CD4-positive, alpha-beta T cell (primary cell): ENCODE data around the gene TOX4. TPM values are rescaled to one million over a fixed set of nuclear protein-coding genes. Genes with fewer than 3 reads are reported as not detected.

Experiments used
- ATAC-seq: fragments of 200-7000 bp; cut with Tn5 transposase; one replicate; pipeline ENCODE4 v1.10.0; 2022; ENCODE audit warnings: mild to moderate bottlenecking; ENCODE audit not compliant: poor library complexity
- CTCF ChIA-PET: fragments of 350-600 bp; sonication (Branson Sonifier 250); formaldehyde crosslinking; loops from one replicate; lab custom pipeline; 2021; ENCODE audit warnings: antibody characterized with exemption, inconsistent platforms; lab: Charles Lee
- POLR2A ChIA-PET: fragments of 350-600 bp; sonication (Branson Sonifier 250); formaldehyde crosslinking; loops from one replicate; lab custom pipeline; 2021; ENCODE audit warnings: antibody characterized with exemption, inconsistent platforms; lab: Charles Lee
- DNase-seq, 14 experiments: peaks; one replicate each; pipeline ENCODE4 v3.0.0-alpha.2; 2013 to 2020; ENCODE audit warnings: mixed read lengths in 2 of 14
- H3K27ac ChIP-seq, 2 donors: one replicate each; pipeline versions ENCODE4 v1.5.1 to v1.7.0; 2013; ENCODE audit warnings: low read length in 2 of 2, low read depth in 1 of 2, mild to moderate bottlenecking in 1 of 2
- H3K27me3 ChIP-seq, 2 experiments: 1 replicate in 1 of 2; 2 replicates in 1 of 2; pipeline versions ENCODE4 v1.6.1 to v1.7.0; 2013; ENCODE audit warnings: low read length in 2 of 2, control low read depth in 1 of 2, mild to moderate bottlenecking in 1 of 2, moderate library complexity in 1 of 2; ENCODE audit not compliant: insufficient read depth in 2 of 2, control insufficient read depth in 1 of 2
- H3K36me3 ChIP-seq: one replicate; pipeline ENCODE4 v1.6.1; 2013; ENCODE audit warnings: low read length, control low read depth; ENCODE audit not compliant: insufficient read depth
- H3K4me1 ChIP-seq: one replicate; pipeline ENCODE4 v1.6.1; 2013; ENCODE audit warnings: low read length, control low read depth; ENCODE audit not compliant: insufficient read depth
- H3K4me3 ChIP-seq: one replicate; pipeline ENCODE4 v1.5.1; 2013; ENCODE audit warnings: mild to moderate bottlenecking, low read length, moderate library complexity
- H3K9me3 ChIP-seq, 2 experiments: 1 replicate in 1 of 2; 2 replicates in 1 of 2; pipeline versions ENCODE4 v1.6.1 to v1.7.0; 2013; ENCODE audit warnings: low read length in 2 of 2, mild to moderate bottlenecking in 2 of 2, control low read depth in 1 of 2, moderate library complexity in 1 of 2; ENCODE audit not compliant: control insufficient read depth in 1 of 2, insufficient read depth in 1 of 2
- H3K27ac Mint-ChIP-seq: one replicate; pipeline ENCODE4 v1.8.0; 2020; ENCODE audit warnings: mixed read lengths
- H3K27me3 Mint-ChIP-seq: one replicate; pipeline ENCODE4 v1.8.0; 2021; ENCODE audit warnings: mixed read lengths
- H3K36me3 Mint-ChIP-seq: one replicate; pipeline ENCODE4 v1.8.0; 2021; ENCODE audit warnings: low read depth, mixed read lengths
- H3K4me1 Mint-ChIP-seq: one replicate; pipeline ENCODE4 v1.8.0; 2021; ENCODE audit warnings: low read depth, mixed read lengths
- H3K4me3 Mint-ChIP-seq: one replicate; pipeline ENCODE4 v1.8.0; 2020; ENCODE audit warnings: mild to moderate bottlenecking, mixed read lengths
- H3K9me3 Mint-ChIP-seq: one replicate; pipeline ENCODE4 v1.8.0; 2020; ENCODE audit warnings: mixed read lengths
- intact Hi-C, 2 experiments: fragments of 100-400 bp; cut with DNase I in 1 of 2; cut with micrococcal nuclease in 1 of 2; formaldehyde crosslinking; loops; one replicate each; pipeline versions ENCODE4 v1.15.1 to v1.9.0; 2023 to 2025; cut with DNase I, micrococcal nuclease
- total RNA-seq, 174 experiments: library from RNA in 2 of 174; stranded (reverse) in 2 of 174; gene quantifications; one replicate each; pipeline ENCODE4 v1.2.3 and lab custom pipeline; 2021 to 2026
- TF ChIP-seq, protein P1 (sequence below): fragments of 200-600 bp; IDR thresholded peaks from one replicate; pipeline ENCODE4 v1.8.0; 2022; ENCODE audit warnings: antibody characterized with exemption, mild to moderate bottlenecking

The TOX4 gene
- total RNA-seq, 2 experiments from 2014 or later, result 70.9 to 77.4 TPM

DNA sequence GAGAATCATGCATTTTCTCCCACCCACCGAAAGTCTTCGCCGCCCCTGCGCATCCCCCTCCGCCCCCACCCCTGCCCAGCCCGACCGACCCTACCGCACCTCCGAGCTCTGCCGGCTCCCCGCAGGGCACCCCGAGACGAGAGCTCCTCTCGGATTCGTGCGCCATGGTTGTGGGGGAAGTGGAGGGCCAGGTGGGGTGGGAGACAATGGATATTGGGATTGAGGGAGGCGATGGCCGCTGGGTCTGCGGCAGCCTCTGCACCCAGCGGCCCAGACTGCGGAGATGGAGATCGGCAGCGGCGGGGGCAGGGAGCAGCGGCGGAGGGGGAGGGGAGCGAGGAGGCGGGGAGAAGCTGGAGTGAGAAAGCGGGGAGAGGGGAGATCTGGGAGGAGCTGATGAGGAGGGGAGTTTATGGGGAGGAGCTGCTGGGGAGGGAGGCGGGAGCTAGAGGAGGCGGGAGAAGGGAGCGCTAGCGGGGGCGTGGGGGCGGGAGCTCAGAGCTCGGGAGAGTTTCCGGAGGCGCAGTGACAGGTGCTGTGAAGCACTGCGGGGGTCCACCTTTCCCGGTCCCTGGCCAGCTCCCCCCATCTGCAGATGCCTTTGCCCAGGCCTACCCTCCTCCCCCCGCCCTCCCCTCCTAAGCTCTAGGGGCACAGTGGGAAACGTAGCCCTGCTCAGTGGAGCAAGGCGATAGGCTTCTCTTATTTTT, 49.1 kb downstream of the TOX4 start, which contains the start of gene SALL2:
SALL2 (minus strand) TSS at position 385 of the 710 bp plus-strand sequence; CDS start at position 166, 219 bp downstream.
- TF ChIP-seq, protein P1, sequence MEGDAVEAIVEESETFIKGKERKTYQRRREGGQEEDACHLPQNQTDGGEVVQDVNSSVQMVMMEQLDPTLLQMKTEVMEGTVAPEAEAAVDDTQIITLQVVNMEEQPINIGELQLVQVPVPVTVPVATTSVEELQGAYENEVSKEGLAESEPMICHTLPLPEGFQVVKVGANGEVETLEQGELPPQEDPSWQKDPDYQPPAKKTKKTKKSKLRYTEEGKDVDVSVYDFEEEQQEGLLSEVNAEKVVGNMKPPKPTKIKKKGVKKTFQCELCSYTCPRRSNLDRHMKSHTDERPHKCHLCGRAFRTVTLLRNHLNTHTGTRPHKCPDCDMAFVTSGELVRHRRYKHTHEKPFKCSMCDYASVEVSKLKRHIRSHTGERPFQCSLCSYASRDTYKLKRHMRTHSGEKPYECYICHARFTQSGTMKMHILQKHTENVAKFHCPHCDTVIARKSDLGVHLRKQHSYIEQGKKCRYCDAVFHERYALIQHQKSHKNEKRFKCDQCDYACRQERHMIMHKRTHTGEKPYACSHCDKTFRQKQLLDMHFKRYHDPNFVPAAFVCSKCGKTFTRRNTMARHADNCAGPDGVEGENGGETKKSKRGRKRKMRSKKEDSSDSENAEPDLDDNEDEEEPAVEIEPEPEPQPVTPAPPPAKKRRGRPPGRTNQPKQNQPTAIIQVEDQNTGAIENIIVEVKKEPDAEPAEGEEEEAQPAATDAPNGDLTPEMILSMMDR, result no peak
- Histone ChIP-seq H3K27ac (peak within 1 kb of the TSS in 1 of 2 donors; percentile 7), H3K27me3 (no peaks in the 10 kb centered on the region), H3K9me3 (no peaks in the 10 kb centered on the region), H3K4me1 (peaks cover 13% of the 10 kb centered on the region), H3K4me3 (peak within 1 kb of the TSS; percentile 74), H3K36me3 (no peaks in the 10 kb centered on the region)
- peak within 1 kb of the TSS; percentile 96 for H3K4me3 Mint-ChIP-seq
- DNase-seq, result peak; percentile 18 to 85 (median 61)
- no peaks in the 10 kb centered on the region for H3K9me3 Mint-ChIP-seq
- peak; percentile 88 for ATAC-seq
- no peaks in the 10 kb centered on the region for H3K27me3 Mint-ChIP-seq
- POLR2A ChIA-PET, result interaction anchor here (0.6 to 5.3 kb wide), 15 partner anchors 8 to 1569 kb away, joined by 3 to 54 read pairs (median 4); partner anchors contain the start of genes ACIN1, C14orf119, CHD8 and METTL3
- no peaks in the 10 kb centered on the region for H3K36me3 Mint-ChIP-seq
- CTCF ChIA-PET, result interaction anchor here (0.6 to 1.5 kb wide), 5 partner anchors 24 to 70 kb away, joined by 3 to 5 read pairs (median 3); partner anchors contain the start of genes CHD8, RAB2B and TOX4
- peaks cover 22% of the 10 kb centered on the region for H3K4me1 Mint-ChIP-seq
- H3K27ac Mint-ChIP-seq, result peak within 1 kb of the TSS; percentile 55
- intact Hi-C loops, result loop anchor here (1.0 kb wide), 1 partner anchor 15 kb away; the partner anchor contains the start of gene METTL3 (in 2 of the 2)

DNA sequence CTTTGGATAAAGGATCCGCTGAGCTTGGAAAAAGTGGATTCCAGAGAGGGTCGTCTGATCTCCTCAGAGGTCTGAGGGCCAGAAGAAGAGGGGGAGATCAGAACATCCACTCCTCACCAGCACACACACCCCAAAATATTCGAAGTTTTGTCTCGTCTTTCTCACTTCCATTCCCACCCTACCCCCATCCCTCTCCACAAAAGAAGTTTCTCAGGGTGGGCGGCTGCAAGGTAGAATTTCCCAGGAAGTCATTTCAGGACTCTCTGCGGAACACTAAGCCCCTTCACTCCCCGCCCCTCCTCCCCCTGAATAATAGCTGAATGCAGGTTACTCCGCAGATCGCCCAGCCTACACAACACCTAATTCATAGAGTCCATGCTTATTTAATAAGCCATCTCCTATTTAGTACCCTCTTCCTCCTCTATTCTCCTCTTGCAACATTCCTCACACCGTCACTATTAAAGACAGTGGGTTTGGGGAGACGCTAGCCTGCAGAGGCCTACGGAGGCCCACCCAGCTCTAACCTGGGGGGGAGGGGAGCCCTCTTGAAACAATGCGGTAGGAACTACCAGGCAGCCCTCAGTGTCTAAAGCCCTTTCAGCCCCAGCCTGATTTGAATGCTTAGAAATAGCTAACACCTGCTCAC, 49.8 kb downstream of the TOX4 start:
- no peaks in the 10 kb centered on the region for H3K27me3 ChIP-seq
- H3K4me1 ChIP-seq, result peaks cover 13% of the 10 kb centered on the region
- TF ChIP-seq, protein P1, result no peak
- no peak for ATAC-seq
- H3K4me1 Mint-ChIP-seq, result peaks cover 22% of the 10 kb centered on the region
- H3K27ac ChIP-seq, result no peak overlapping the region
- no peaks in the 10 kb centered on the region for H3K9me3 Mint-ChIP-seq
- H3K27me3 Mint-ChIP-seq, result no peaks in the 10 kb centered on the region
- H3K4me3 Mint-ChIP-seq, result peak overlapping the region; percentile 96
- DNase-seq, result no peak
- no peaks in the 10 kb centered on the region for H3K36me3 ChIP-seq
- intact Hi-C loops, result loop anchor here (1.0 kb wide), 1 partner anchor 15 kb away; the partner anchor contains the start of gene METTL3 (in 2 of the 2)
- H3K4me3 ChIP-seq, result peak overlapping the region; percentile 74
- H3K27ac Mint-ChIP-seq, result peak overlapping the region; percentile 46
- CTCF ChIA-PET, result interaction anchor here (0.7 to 1.5 kb wide), 2 partner anchors 50 kb away, joined by 3 read pairs; partner anchors contain the start of genes RAB2B and TOX4
- POLR2A ChIA-PET, result interaction anchor here (0.7 to 5.3 kb wide), 16 partner anchors 8 to 1568 kb away, joined by 3 to 54 read pairs (median 4); partner anchors contain the start of genes ACIN1, C14orf119, CHD8 and METTL3
- no peaks in the 10 kb centered on the region for H3K36me3 Mint-ChIP-seq
- H3K9me3 ChIP-seq, result no peaks in the 10 kb centered on the region

- no peaks in the 10 kb centered on the region for H3K36me3 Mint-ChIP-seq
- H3K27ac Mint-ChIP-seq, result peak overlapping the region; percentile 46
- H3K9me3 ChIP-seq, result no peaks in the 10 kb centered on the region
- H3K36me3 ChIP-seq, result no peaks in the 10 kb centered on the region
- CTCF ChIA-PET, result no interaction called here
- peaks cover 22% of the 10 kb centered on the region for H3K4me1 Mint-ChIP-seq
- H3K4me3 ChIP-seq, result no peak overlapping the region
- H3K27ac ChIP-seq, result no peak overlapping the region
- no peaks in the 10 kb centered on the region for H3K9me3 Mint-ChIP-seq
- intact Hi-C loops, result no loop called here
- H3K4me1 ChIP-seq, result peaks cover 13% of the 10 kb centered on the region
- ATAC-seq (no peak), DNase-seq (no peak)
- H3K27me3 ChIP-seq, result no peaks in the 10 kb centered on the region
- TF ChIP-seq, protein P1, result no peak
- H3K4me3 Mint-ChIP-seq, result peak overlapping the region; percentile 96
- POLR2A ChIA-PET, result interaction anchor here (0.7 to 5.3 kb wide), 7 partner anchors 10 to 72 kb away, joined by 3 to 54 read pairs (median 4); partner anchors contain the start of genes CHD8, METTL3, RAB2B and TOX4
- peaks cover 5% of the 10 kb centered on the region for H3K27me3 Mint-ChIP-seq
Observed at GRCh38 chr14:21527318-21527679, 50.3 kb downstream of the TOX4 start.
